Fibroblast of lung (primary cell): Measurements from ENCODE around the gene ARHGAP1. TPM values are rescaled to one million over a fixed set of nuclear protein-coding genes. Genes with fewer than 3 reads are reported as not detected.

Experiments used
- DNase-seq, 2 donors: peaks; one replicate each; pipeline versions ENCODE4 v3.0.0 to v3.0.0-alpha.2; 2010; ENCODE audit warnings: low read depth in 2 of 2
- H2AFZ ChIP-seq: 2 replicates; pipeline ENCODE4 v1.5.1; 2012; ENCODE audit warnings: low read length, control low read depth, inconsistent platforms
- H3K27ac ChIP-seq: 2 replicates; pipeline ENCODE4 v1.5.1; 2011; ENCODE audit warnings: low read length, control low read depth; ENCODE audit not compliant: insufficient read depth
- H3K27me3 ChIP-seq: 2 replicates; pipeline ENCODE4 v1.5.1; 2011; ENCODE audit warnings: mild to moderate bottlenecking, low read length; ENCODE audit not compliant: control insufficient read depth, insufficient read depth
- H3K36me3 ChIP-seq: 2 replicates; pipeline ENCODE4 v1.5.1; 2011; ENCODE audit warnings: low read length; ENCODE audit not compliant: control insufficient read depth, insufficient read depth
- H3K4me1 ChIP-seq: 2 replicates; pipeline ENCODE4 v1.5.1; 2011; ENCODE audit warnings: low read length; ENCODE audit not compliant: control insufficient read depth, insufficient read depth; ENCODE audit errors: extremely low read depth
- H3K4me2 ChIP-seq: 2 replicates; pipeline ENCODE4 v1.5.1; 2011; ENCODE audit warnings: low read length, control low read depth; ENCODE audit not compliant: insufficient read depth; ENCODE audit errors: extremely low read depth
- H3K4me3 ChIP-seq, 4 experiments: fragments of 200-600 bp in 1 of 4; sonication (generic) in 1 of 4; replicated peaks in 1 of 4; 2 replicates each; pipeline ENCODE4 v1.5.1; 2011 to 2016; ENCODE audit warnings: low read length in 4 of 4, low read depth in 3 of 4, mild to moderate bottlenecking in 3 of 4, control low read depth in 2 of 4, inconsistent platforms in 1 of 4, mixed read lengths in 1 of 4; ENCODE audit not compliant: insufficient read depth in 1 of 4; ENCODE audit errors: control extremely low read depth in 1 of 4
- H3K79me2 ChIP-seq: 2 replicates; pipeline ENCODE4 v1.5.1; 2012; ENCODE audit warnings: mild to moderate bottlenecking, low read length, inconsistent platforms; ENCODE audit not compliant: control insufficient read depth, insufficient read depth
- H3K9ac ChIP-seq: 2 replicates; pipeline ENCODE4 v1.5.1; 2011; ENCODE audit warnings: mild to moderate bottlenecking, low read length, control low read depth; ENCODE audit not compliant: insufficient read depth
- H3K9me3 ChIP-seq: 2 replicates; pipeline ENCODE4 v1.5.1; 2012; ENCODE audit warnings: low read depth, low read length; ENCODE audit not compliant: control insufficient read depth, insufficient read depth
- H4K20me1 ChIP-seq: 2 replicates; pipeline ENCODE4 v1.5.1; 2011; ENCODE audit warnings: low read length; ENCODE audit not compliant: control insufficient read depth, insufficient read depth; ENCODE audit errors: extremely low read depth
- CTCF ChIP-seq, 2 donors: IDR thresholded peaks in 1 of 2; conservative IDR thresholded peaks in 1 of 2; 1 replicate in 1 of 2; 2 replicates in 1 of 2; pipeline ENCODE4 v1.5.1; 2011 to 2012; ENCODE audit warnings: low read length in 2 of 2, control low read depth in 1 of 2, inconsistent platforms in 1 of 2, low read depth in 1 of 2, mild to moderate bottlenecking in 1 of 2
- EZH2 ChIP-seq: IDR thresholded peaks from 2 replicates; pipeline ENCODE4 v1.5.1; 2012; ENCODE audit warnings: low read length, control low read depth, mild to moderate bottlenecking; ENCODE audit errors: missing control alignments
- polyA plus RNA-seq, 2 donors: library from polyadenylated mRNA; depleted of rRNA in 1 of 2; stranded (reverse) in 1 of 2; unstranded in 1 of 2; fragments of >200 nt; gene quantifications; 2 replicates each; pipeline ENCODE4 v1.2.1, GENCODE V29; 2011 to 2012; ENCODE audit warnings: missing spikeins in 1 of 2
- total RNA-seq: library from RNA; depleted of rRNA; stranded (reverse); fragments of >200 nt; gene quantifications from 2 replicates; pipeline ENCODE4 v1.2.1, GENCODE V29; 2014

ARHGAP1 gene
- total and polyA plus RNA-seq, 2 donors (not counting 1 experiment from before 2014, with no cell fraction given): 34.4 to 38.0 TPM

GRCh38 chr11:46736615-46737014 is 36.2 kb upstream of the ARHGAP1 start:
- DNase-seq: no peak
- Histone ChIP-seq H4K20me1 (no peaks in the 10 kb centered on the region), H3K79me2 (no peaks in the 10 kb centered on the region), H3K4me1 (no peaks in the 10 kb centered on the region), H3K27me3 (no peaks in the 10 kb centered on the region), H3K4me3 (no peak overlapping the region), H2AFZ (no peak overlapping the region), H3K9me3 (no peaks in the 10 kb centered on the region), H3K27ac (no peak overlapping the region), H3K4me2 (no peak overlapping the region), H3K36me3 (no peaks in the 10 kb centered on the region), H3K9ac (no peak overlapping the region)
- no peak for TF ChIP-seq CTCF (conservative IDR thresholded peaks at IDR 0.05 in 1 of 2, IDR thresholded peaks at IDR 0.05 in 1 of 2; ENCODE audit: low read depth in 1 of 2, low read length in 2 of 2)
- no peak for TF ChIP-seq EZH2

- Histone ChIP-seq H3K27me3 (no peaks in the 10 kb centered on the region), H3K4me1 (no peaks in the 10 kb centered on the region), H3K79me2 (no peaks in the 10 kb centered on the region), H2AFZ (no peak overlapping the region), H4K20me1 (no peaks in the 10 kb centered on the region), H3K4me3 (no peak overlapping the region), H3K36me3 (no peaks in the 10 kb centered on the region), H3K9ac (no peak overlapping the region), H3K27ac (no peak overlapping the region), H3K4me2 (no peak overlapping the region), H3K9me3 (no peaks in the 10 kb centered on the region)
- TF ChIP-seq CTCF (conservative IDR thresholded peaks at IDR 0.05 in 1 of 2, IDR thresholded peaks at IDR 0.05 in 1 of 2; ENCODE audit: low read depth in 1 of 2, low read length in 2 of 2) (no peak), EZH2 (no peak)
- no peak for DNase-seq
Observed at GRCh38 chr11:46736146-46736545, 35.7 kb upstream of the ARHGAP1 start.

- H4K20me1 ChIP-seq: no peaks in the 10 kb centered on the region
- no peak overlapping the region for H3K27ac ChIP-seq
- no peak overlapping the region for H3K9ac ChIP-seq
- H2AFZ ChIP-seq: no peak overlapping the region
- DNase-seq: no peak
- no peaks in the 10 kb centered on the region for H3K79me2 ChIP-seq
- no peaks in the 10 kb centered on the region for H3K9me3 ChIP-seq
- no peak overlapping the region for H3K4me3 ChIP-seq
- TF ChIP-seq EZH2 (no peak), CTCF (conservative IDR thresholded peaks at IDR 0.05 in 1 of 2, IDR thresholded peaks at IDR 0.05 in 1 of 2; ENCODE audit: low read depth in 1 of 2, low read length in 2 of 2) (no peak)
- no peak overlapping the region for H3K4me2 ChIP-seq
- H3K27me3 ChIP-seq: no peaks in the 10 kb centered on the region
- no peaks in the 10 kb centered on the region for H3K36me3 ChIP-seq
- no peaks in the 10 kb centered on the region for H3K4me1 ChIP-seq
Observed at GRCh38 chr11:46733234-46733633, 32.8 kb upstream of the ARHGAP1 start.
